Measurements from ENCODE around the gene NDRG3.
A peak's percentile ranks its signal among the peaks of the same experiment; 100 is the strongest.

The NDRG3 gene

GRCh38 chr20:36768768-36769430 is 23.0 kb upstream of the NDRG3 start:
- no peak for TF ChIP-seq CTCF (IDR thresholded peaks at IDR 0.05; ENCODE audit: borderline replicate concordance, insufficient read depth, low read depth, low read length)

GRCh38 chr20:36761125-36761524 is 15.2 kb upstream of the NDRG3 start:
- H3K4me3 ChIP-seq (ENCODE audit: low read depth, low read length) = no peak overlapping the region
- TF ChIP-seq CTCF (IDR thresholded peaks at IDR 0.05; ENCODE audit: borderline replicate concordance, insufficient read depth, low read depth, low read length) = no peak

More at GRCh38 chr20:36768768-36769430, 23.0 kb upstream of the NDRG3 start:
- no peak overlapping the region for H3K4me3 ChIP-seq (ENCODE audit: low read depth, low read length)

GRCh38 chr20:36760647-36761046 is 14.8 kb upstream of the NDRG3 start:
- H3K4me3 ChIP-seq (ENCODE audit: low read depth, low read length) = no peak overlapping the region
- TF ChIP-seq CTCF (IDR thresholded peaks at IDR 0.05; ENCODE audit: borderline replicate concordance, insufficient read depth, low read depth, low read length) = no peak

GRCh38 chr20:36758276-36758675 is 12.4 kb upstream of the NDRG3 start:
- no peak for TF ChIP-seq CTCF (IDR thresholded peaks at IDR 0.05; ENCODE audit: borderline replicate concordance, insufficient read depth, low read depth, low read length)
- H3K4me3 ChIP-seq (ENCODE audit: low read depth, low read length) = no peak overlapping the region

GRCh38 chr20:36756496-36756895 is 10.6 kb upstream of the NDRG3 start:
- no peak overlapping the region for H3K4me3 ChIP-seq (ENCODE audit: low read depth, low read length)
- no peak for TF ChIP-seq CTCF (IDR thresholded peaks at IDR 0.05; ENCODE audit: borderline replicate concordance, insufficient read depth, low read depth, low read length)

GRCh38 chr20:36754656-36755222 is 8.8 kb upstream of the NDRG3 start:
- peak; percentile 76 for TF ChIP-seq CTCF (IDR thresholded peaks at IDR 0.05; ENCODE audit: borderline replicate concordance, insufficient read depth, low read depth, low read length)
- no peak overlapping the region for H3K4me3 ChIP-seq (ENCODE audit: low read depth, low read length)

GRCh38 chr20:36752582-36752981 is 6.7 kb upstream of the NDRG3 start:
- H3K4me3 ChIP-seq (ENCODE audit: low read depth, low read length) = no peak overlapping the region
- no peak for TF ChIP-seq CTCF (IDR thresholded peaks at IDR 0.05; ENCODE audit: borderline replicate concordance, insufficient read depth, low read depth, low read length)

Measured in GM12875 (cell line).